Liver (tissue), 9 donors: Measurements from ENCODE around the gene ARGLU1. TPM values are rescaled to one million over a fixed set of nuclear protein-coding genes. Genes with fewer than 3 reads are reported as not detected.
A peak's percentile ranks its signal among the peaks of the same experiment; 100 is the strongest.

ENCODE experiments used
- DNase-seq: peaks from one replicate; pipeline ENCODE4 v3.0.0-alpha.2; 2017; ENCODE audit warnings: low spot score
- H3K27ac ChIP-seq, 2 donors: one replicate each; pipeline ENCODE4 v1.7.0; 2013; ENCODE audit warnings: inconsistent platforms in 2 of 2, low read length in 2 of 2, control low read depth in 1 of 2, low read depth in 1 of 2, mild to moderate bottlenecking in 1 of 2
- H3K27me3 ChIP-seq, 4 donors: one replicate each; pipeline versions ENCODE4 v1.6.1 to v1.7.0; 2013; ENCODE audit warnings: low read length in 3 of 4, inconsistent platforms in 1 of 4, mild to moderate bottlenecking in 1 of 4, moderate library complexity in 1 of 4; ENCODE audit not compliant: control insufficient read depth in 4 of 4, insufficient read depth in 4 of 4
- H3K36me3 ChIP-seq, 4 donors: one replicate each; pipeline versions ENCODE4 v1.6.1 to v1.7.0; 2013; ENCODE audit warnings: low read length in 3 of 4, mild to moderate bottlenecking in 3 of 4, low read depth in 1 of 4, moderate library complexity in 1 of 4; ENCODE audit not compliant: control insufficient read depth in 4 of 4, insufficient read depth in 3 of 4
- H3K4me1 ChIP-seq, 4 donors: one replicate each; pipeline versions ENCODE4 v1.6.1 to v1.7.0; 2013; ENCODE audit warnings: low read length in 3 of 4, mild to moderate bottlenecking in 3 of 4, moderate library complexity in 1 of 4; ENCODE audit not compliant: control insufficient read depth in 4 of 4, insufficient read depth in 4 of 4
- H3K4me3 ChIP-seq, 3 donors: one replicate each; pipeline versions ENCODE4 v1.6.1 to v1.7.0; 2013; ENCODE audit warnings: low read length in 3 of 3, control low read depth in 1 of 3, low read depth in 1 of 3, mild to moderate bottlenecking in 1 of 3
- H3K9ac ChIP-seq, 2 donors: one replicate each; pipeline ENCODE4 v1.7.0; 2013; ENCODE audit warnings: low read length in 2 of 2, mild to moderate bottlenecking in 2 of 2, moderate library complexity in 2 of 2, control low read depth in 1 of 2, low read depth in 1 of 2
- H3K9me3 ChIP-seq, 4 donors: one replicate each; pipeline versions ENCODE4 v1.6.1 to v1.7.0; 2013; ENCODE audit warnings: low read length in 3 of 4; ENCODE audit not compliant: control insufficient read depth in 4 of 4
- ATF3 ChIP-seq: IDR thresholded peaks from 2 replicates; pipeline ENCODE4 v1.6.1; 2016; ENCODE audit warnings: antibody characterized with exemption
- CTCF ChIP-seq: fragments of 150-350 bp; IDR thresholded peaks from 2 replicates; pipeline ENCODE4 v1.5.1; 2017; ENCODE audit warnings: improper control_type of control experiment, low read depth, low read length; ENCODE audit not compliant: missing input control
- FOXA1 ChIP-seq: IDR thresholded peaks from 2 replicates; pipeline ENCODE4 v1.6.1; 2016; ENCODE audit warnings: antibody characterized with exemption
- FOXA2 ChIP-seq: IDR thresholded peaks from 2 replicates; pipeline ENCODE4 v1.6.1; 2016; ENCODE audit warnings: antibody characterized with exemption
- GABPA ChIP-seq, 2 donors: IDR thresholded peaks in 1 of 2; conservative IDR thresholded peaks in 1 of 2; 2 replicates each; pipeline ENCODE4 v1.6.1; 2016; ENCODE audit warnings: antibody characterized with exemption in 2 of 2, mild to moderate bottlenecking in 1 of 2, moderate library complexity in 1 of 2
- HNF4A ChIP-seq, 2 donors: conservative IDR thresholded peaks; 2 replicates each; pipeline ENCODE4 v1.6.1; 2016; ENCODE audit warnings: antibody characterized with exemption in 2 of 2, mild to moderate bottlenecking in 2 of 2
- HNF4G ChIP-seq: IDR thresholded peaks from 2 replicates; pipeline ENCODE4 v1.6.1; 2016; ENCODE audit warnings: antibody characterized with exemption
- JUND ChIP-seq, 2 donors: IDR thresholded peaks; 2 replicates each; pipeline ENCODE4 v1.6.1; 2016; ENCODE audit warnings: antibody characterized with exemption in 2 of 2
- MAX ChIP-seq: IDR thresholded peaks from 2 replicates; pipeline ENCODE4 v1.6.1; 2016; ENCODE audit warnings: antibody characterized with exemption
- NR2F2 ChIP-seq: IDR thresholded peaks from 2 replicates; pipeline ENCODE4 v1.6.1; 2016; ENCODE audit warnings: antibody characterized with exemption
- RAD21 ChIP-seq, 2 donors: IDR thresholded peaks; 2 replicates each; pipeline ENCODE4 v1.6.1; 2016; ENCODE audit warnings: antibody characterized with exemption in 2 of 2, mild to moderate bottlenecking in 2 of 2
- REST ChIP-seq: IDR thresholded peaks from 2 replicates; pipeline ENCODE4 v1.6.1; 2016; ENCODE audit warnings: antibody characterized with exemption, mild to moderate bottlenecking
- RXRA ChIP-seq, 2 donors: IDR thresholded peaks; 2 replicates each; pipeline ENCODE4 v1.6.1; 2017 to 2018; ENCODE audit warnings: antibody characterized with exemption in 2 of 2, mild to moderate bottlenecking in 1 of 2
- YY1 ChIP-seq: IDR thresholded peaks from 2 replicates; pipeline ENCODE4 v1.6.1; 2016; ENCODE audit warnings: antibody characterized with exemption, mild to moderate bottlenecking
- ZBTB33 ChIP-seq: IDR thresholded peaks from 2 replicates; pipeline ENCODE4 v1.6.1; 2016; ENCODE audit warnings: antibody characterized with exemption
- WGBS: extraction: QIAGEN DNeasy Blood & Tissue Kit; methylation state at CpG from one replicate; pipeline ENCODE4 v1.1.7; 2013; 5-methylcytosine and 5-hydroxymethylcytosine counted together
- polyA plus RNA-seq, 2 donors: library from polyadenylated mRNA; stranded (reverse) in 1 of 2; unstranded in 1 of 2; fragments of 200-250 nt in 1 of 2; fragments of >200 nt in 1 of 2; fragmentation: Nextera tagmentation in 1 of 2; extraction: Ambion mirVana in 1 of 2; gene quantifications; one replicate each; pipeline versions ENCODE4 v1.2.1 to v1.2.3, GENCODE V29; 2013 to 2015
- total RNA-seq, 2 donors: library from RNA; depleted of rRNA; stranded (reverse); fragments of >200 nt; gene quantifications; one replicate each; pipeline ENCODE4 v1.2.3, GENCODE V29; 2014
- donor health status: healthy.
- donor health status: healthy.
- donor health status: healthy.
- donor health status: healthy.
- donor health status: healthy.

Gene ARGLU1
- total and polyA plus RNA-seq, 4 donors, result 16.7 to 50.8 (median 30.1) TPM

GRCh38 chr13:106614874-106615273 lies 46.9 kb upstream of the ARGLU1 start:
- H3K9me3 ChIP-seq, result no peaks in the 10 kb centered on the region
- no peak overlapping the region for H3K4me3 ChIP-seq
- H3K36me3 ChIP-seq, result no peaks in the 10 kb centered on the region
- WGBS, result 85% methylated on average over 4 of the region's 4 CpGs
- no peak overlapping the region for H3K27ac ChIP-seq
- no peaks in the 10 kb centered on the region for H3K4me1 ChIP-seq
- TF ChIP-seq HNF4G, result no peak
- TF ChIP-seq RXRA (IDR thresholded peaks at IDR 0.05), result no peak
- TF ChIP-seq REST, result no peak
- no peak for TF ChIP-seq GABPA (IDR thresholded peaks at IDR 0.05 in 1 of 2, conservative IDR thresholded peaks at IDR 0.05 in 1 of 2)
- TF ChIP-seq JUND (IDR thresholded peaks at IDR 0.05), result no peak
- TF ChIP-seq HNF4A (conservative IDR thresholded peaks at IDR 0.05), result no peak
- TF ChIP-seq FOXA2, result no peak
- TF ChIP-seq ZBTB33, result no peak
- TF ChIP-seq YY1, result no peak
- TF ChIP-seq ATF3, result no peak
- TF ChIP-seq FOXA1, result no peak
- no peak for TF ChIP-seq CTCF
- TF ChIP-seq MAX, result no peak
- no peaks in the 10 kb centered on the region for H3K27me3 ChIP-seq
- no peak overlapping the region for H3K9ac ChIP-seq
- DNase-seq, result no peak

GRCh38 chr13:106612688-106613087 lies 44.8 kb upstream of the ARGLU1 start:
- no peak overlapping the region for H3K27ac ChIP-seq
- H3K9me3 ChIP-seq, result no peaks in the 10 kb centered on the region
- WGBS, result 11% methylated on average over 1 of the region's 1 CpG
- no peak overlapping the region for H3K9ac ChIP-seq
- H3K27me3 ChIP-seq, result no peaks in the 10 kb centered on the region
- no peaks in the 10 kb centered on the region for H3K4me1 ChIP-seq
- TF ChIP-seq NR2F2 (peak; percentile 35), RAD21 (IDR thresholded peaks at IDR 0.05) (peak in 1 of 2 donors; percentile 27), ATF3 (no peak)
- H3K36me3 ChIP-seq, result no peaks in the 10 kb centered on the region
- DNase-seq, result peak; percentile 47
- no peak overlapping the region for H3K4me3 ChIP-seq
